GM12891 (cell line): ENCODE measurements around the gene PLEKHB1.

Experiments
- DNase-seq: peaks from one replicate; pipeline ENCODE4 v3.0.0; 2011; ENCODE audit warnings: low spot score; ENCODE audit not compliant: insufficient read length
- FAIRE-seq: peaks from 2 replicates; lab custom pipeline; 2011; peaks lifted over from hg19 to GRCh38; lab: Jason Lieb, UNC
- PAX5 ChIP-seq: IDR thresholded peaks from 2 replicates; pipeline ENCODE4 v1.6.1; 2011; ENCODE audit warnings: low read length, moderate library complexity, mild to moderate bottlenecking; ENCODE audit not compliant: insufficient read depth, severe bottlenecking
- POLR2A ChIP-seq: IDR thresholded peaks from 2 replicates; pipeline ENCODE4 v1.6.1; 2011; ENCODE audit warnings: low read depth, low read length, control low read depth
- POLR2AphosphoS5 ChIP-seq: IDR thresholded peaks from 2 replicates; pipeline ENCODE4 v1.6.1; 2011; ENCODE audit warnings: low read depth, low read length, control low read depth
- POU2F2 ChIP-seq: IDR thresholded peaks from 2 replicates; pipeline ENCODE4 v1.6.1; 2011; ENCODE audit warnings: low read depth, mild to moderate bottlenecking, control low read depth, low read length, moderate library complexity
- SPI1 ChIP-seq: IDR thresholded peaks from 2 replicates; pipeline ENCODE4 v1.6.1; 2011; ENCODE audit warnings: low read depth, low read length, control low read depth
- TAF1 ChIP-seq: IDR thresholded peaks from 2 replicates; pipeline ENCODE4 v1.6.1; 2011; ENCODE audit warnings: low read depth, low read length, control low read depth

PLEKHB1 gene

GRCh38 chr11:73653996-73654395 lies 7.6 kb downstream of the PLEKHB1 start:
- no peak for TF ChIP-seq PAX5
- TF ChIP-seq POU2F2 = no peak
- TF ChIP-seq TAF1 = no peak
- no peak for TF ChIP-seq POLR2AphosphoS5
- FAIRE-seq (no peak), DNase-seq (no peak)

- FAIRE-seq (no peak), DNase-seq (no peak)
Measured at GRCh38 chr11:73654482-73655021, 8.2 kb downstream of the PLEKHB1 start.

GRCh38 chr11:73655686-73656085 lies 9.3 kb downstream of the PLEKHB1 start:
- no peak for DNase-seq
- FAIRE-seq = no peak
- TF ChIP-seq TAF1 (no peak), POU2F2 (no peak), PAX5 (no peak), POLR2A (no peak), SPI1 (no peak), POLR2AphosphoS5 (no peak)

More at GRCh38 chr11:73654482-73655021, 8.2 kb downstream of the PLEKHB1 start:
- TF ChIP-seq POLR2A = no peak
- no peak for TF ChIP-seq POLR2AphosphoS5
- no peak for TF ChIP-seq TAF1
- TF ChIP-seq PAX5 = no peak
- no peak for TF ChIP-seq POU2F2
- no peak for TF ChIP-seq SPI1

- TF ChIP-seq TAF1 (no peak), POLR2AphosphoS5 (peak; percentile 32; the same call in 1 of the 2 replicates), POLR2A (no peak), SPI1 (no peak)
- DNase-seq (no peak), FAIRE-seq (no peak)
Measured at GRCh38 chr11:73656985-73657384, 10.6 kb downstream of the PLEKHB1 start.

- TF ChIP-seq POLR2A (no peak), TAF1 (no peak), POLR2AphosphoS5 (no peak), PAX5 (no peak), SPI1 (no peak), POU2F2 (no peak)
- DNase-seq (no peak), FAIRE-seq (no peak)
Measured at GRCh38 chr11:73659961-73660360, 13.6 kb downstream of the PLEKHB1 start.

GRCh38 chr11:73660497-73661034 lies 14.2 kb downstream of the PLEKHB1 start:
- FAIRE-seq (no peak), DNase-seq (no peak)
- TF ChIP-seq POLR2A (no peak), POLR2AphosphoS5 (no peak), TAF1 (no peak), PAX5 (no peak), SPI1 (no peak), POU2F2 (no peak)

- no peak; the same call in 1 of the 2 replicates for TF ChIP-seq POU2F2
- TF ChIP-seq TAF1 = no peak
- TF ChIP-seq SPI1 = no peak
- no peak for TF ChIP-seq POLR2A
- no peak for TF ChIP-seq POLR2AphosphoS5
- TF ChIP-seq PAX5 = no peak
Measured at GRCh38 chr11:73661035-73661628, 14.8 kb downstream of the PLEKHB1 start.

GRCh38 chr11:73662445-73663157 lies 16.2 kb downstream of the PLEKHB1 start:
- FAIRE-seq (no peak), DNase-seq (no peak)
- TF ChIP-seq POLR2A (no peak), TAF1 (no peak)

More at GRCh38 chr11:73661035-73661628, 14.8 kb downstream of the PLEKHB1 start:
- FAIRE-seq (peak; percentile 93), DNase-seq (peak; percentile 94)

GRCh38 chr11:73663604-73664495 lies 17.5 kb downstream of the PLEKHB1 start:
- FAIRE-seq (no peak), DNase-seq (no peak)
- TF ChIP-seq POU2F2 (no peak), PAX5 (no peak), POLR2A (no peak), POLR2AphosphoS5 (no peak), SPI1 (no peak), TAF1 (no peak)
